ENCODE data around the gene AKAP12.

DNA sequence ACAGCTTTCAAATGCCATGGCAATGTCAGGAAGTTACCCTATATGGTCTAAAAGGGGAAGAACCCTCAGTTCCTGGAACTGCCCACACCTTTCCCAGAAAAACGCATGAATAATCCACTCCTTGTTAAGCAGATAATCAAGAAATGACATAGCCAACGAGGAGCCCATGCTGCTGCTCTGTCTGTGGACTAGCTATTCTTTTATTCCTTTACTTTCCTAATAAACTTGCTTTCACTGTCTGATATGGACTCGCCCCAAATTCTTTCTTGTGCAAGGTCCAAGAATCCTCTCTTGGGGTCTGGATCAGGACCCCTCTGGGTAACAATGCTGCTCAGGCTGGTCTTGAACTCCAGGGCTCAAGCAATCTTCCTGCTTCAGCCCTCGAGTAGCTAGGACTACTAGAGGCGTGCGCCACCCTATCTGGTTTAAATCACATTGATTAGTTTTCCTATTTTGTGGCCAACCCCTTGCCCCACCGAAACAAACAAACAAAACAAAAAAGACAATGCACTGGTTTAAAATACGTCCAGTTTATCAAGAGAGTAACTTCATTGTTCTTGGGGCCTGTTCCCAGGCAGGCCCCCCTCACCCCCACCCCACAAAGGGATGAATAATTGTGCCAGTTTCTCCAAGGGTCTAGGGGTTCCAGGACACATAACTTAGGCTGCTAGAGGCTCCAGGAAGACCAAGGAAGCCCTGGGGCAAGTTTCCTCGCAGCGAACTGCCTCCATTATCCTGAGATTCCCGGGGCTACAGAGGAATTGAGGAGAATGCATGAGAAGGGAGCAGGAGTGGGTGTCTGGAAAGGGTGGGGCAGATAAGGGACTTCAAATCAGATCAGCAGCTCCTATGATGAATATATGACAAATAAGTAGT lies 10.1 kb upstream of the AKAP12 start:
- TF ChIP-seq, protein P1, sequence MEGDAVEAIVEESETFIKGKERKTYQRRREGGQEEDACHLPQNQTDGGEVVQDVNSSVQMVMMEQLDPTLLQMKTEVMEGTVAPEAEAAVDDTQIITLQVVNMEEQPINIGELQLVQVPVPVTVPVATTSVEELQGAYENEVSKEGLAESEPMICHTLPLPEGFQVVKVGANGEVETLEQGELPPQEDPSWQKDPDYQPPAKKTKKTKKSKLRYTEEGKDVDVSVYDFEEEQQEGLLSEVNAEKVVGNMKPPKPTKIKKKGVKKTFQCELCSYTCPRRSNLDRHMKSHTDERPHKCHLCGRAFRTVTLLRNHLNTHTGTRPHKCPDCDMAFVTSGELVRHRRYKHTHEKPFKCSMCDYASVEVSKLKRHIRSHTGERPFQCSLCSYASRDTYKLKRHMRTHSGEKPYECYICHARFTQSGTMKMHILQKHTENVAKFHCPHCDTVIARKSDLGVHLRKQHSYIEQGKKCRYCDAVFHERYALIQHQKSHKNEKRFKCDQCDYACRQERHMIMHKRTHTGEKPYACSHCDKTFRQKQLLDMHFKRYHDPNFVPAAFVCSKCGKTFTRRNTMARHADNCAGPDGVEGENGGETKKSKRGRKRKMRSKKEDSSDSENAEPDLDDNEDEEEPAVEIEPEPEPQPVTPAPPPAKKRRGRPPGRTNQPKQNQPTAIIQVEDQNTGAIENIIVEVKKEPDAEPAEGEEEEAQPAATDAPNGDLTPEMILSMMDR (IDR thresholded peaks at IDR 0.05), result no peak
- TF ChIP-seq POLR2A (IDR thresholded peaks at IDR 0.05), result no peak
